Occipital lobe (tissue), 2 donors: ENCODE results near the gene DDX60. TPM values are rescaled to one million over a fixed set of nuclear protein-coding genes. Genes with fewer than 3 reads are reported as not detected.
"Not testable (repeated sequence)": the region's sequence is repeated elsewhere in the genome, so short reads cannot be mapped to it uniquely, and the experiment has no call there.

Experiments
- DNase-seq: peaks from one replicate; lab custom pipeline; 2025; lab: John Stamatoyannopoulos, UW
- total RNA-seq: library from RNA; depleted of rRNA; stranded (reverse); fragments of >200 nt; gene quantifications from one replicate; pipeline ENCODE4 v1.2.3, GENCODE V29; 2014

DDX60 gene, protein sequence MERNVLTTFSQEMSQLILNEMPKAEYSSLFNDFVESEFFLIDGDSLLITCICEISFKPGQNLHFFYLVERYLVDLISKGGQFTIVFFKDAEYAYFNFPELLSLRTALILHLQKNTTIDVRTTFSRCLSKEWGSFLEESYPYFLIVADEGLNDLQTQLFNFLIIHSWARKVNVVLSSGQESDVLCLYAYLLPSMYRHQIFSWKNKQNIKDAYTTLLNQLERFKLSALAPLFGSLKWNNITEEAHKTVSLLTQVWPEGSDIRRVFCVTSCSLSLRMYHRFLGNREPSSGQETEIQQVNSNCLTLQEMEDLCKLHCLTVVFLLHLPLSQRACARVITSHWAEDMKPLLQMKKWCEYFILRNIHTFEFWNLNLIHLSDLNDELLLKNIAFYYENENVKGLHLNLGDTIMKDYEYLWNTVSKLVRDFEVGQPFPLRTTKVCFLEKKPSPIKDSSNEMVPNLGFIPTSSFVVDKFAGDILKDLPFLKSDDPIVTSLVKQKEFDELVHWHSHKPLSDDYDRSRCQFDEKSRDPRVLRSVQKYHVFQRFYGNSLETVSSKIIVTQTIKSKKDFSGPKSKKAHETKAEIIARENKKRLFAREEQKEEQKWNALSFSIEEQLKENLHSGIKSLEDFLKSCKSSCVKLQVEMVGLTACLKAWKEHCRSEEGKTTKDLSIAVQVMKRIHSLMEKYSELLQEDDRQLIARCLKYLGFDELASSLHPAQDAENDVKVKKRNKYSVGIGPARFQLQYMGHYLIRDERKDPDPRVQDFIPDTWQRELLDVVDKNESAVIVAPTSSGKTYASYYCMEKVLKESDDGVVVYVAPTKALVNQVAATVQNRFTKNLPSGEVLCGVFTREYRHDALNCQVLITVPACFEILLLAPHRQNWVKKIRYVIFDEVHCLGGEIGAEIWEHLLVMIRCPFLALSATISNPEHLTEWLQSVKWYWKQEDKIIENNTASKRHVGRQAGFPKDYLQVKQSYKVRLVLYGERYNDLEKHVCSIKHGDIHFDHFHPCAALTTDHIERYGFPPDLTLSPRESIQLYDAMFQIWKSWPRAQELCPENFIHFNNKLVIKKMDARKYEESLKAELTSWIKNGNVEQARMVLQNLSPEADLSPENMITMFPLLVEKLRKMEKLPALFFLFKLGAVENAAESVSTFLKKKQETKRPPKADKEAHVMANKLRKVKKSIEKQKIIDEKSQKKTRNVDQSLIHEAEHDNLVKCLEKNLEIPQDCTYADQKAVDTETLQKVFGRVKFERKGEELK (N-terminal part only)
- 6.7 TPM for total RNA-seq

DNA sequence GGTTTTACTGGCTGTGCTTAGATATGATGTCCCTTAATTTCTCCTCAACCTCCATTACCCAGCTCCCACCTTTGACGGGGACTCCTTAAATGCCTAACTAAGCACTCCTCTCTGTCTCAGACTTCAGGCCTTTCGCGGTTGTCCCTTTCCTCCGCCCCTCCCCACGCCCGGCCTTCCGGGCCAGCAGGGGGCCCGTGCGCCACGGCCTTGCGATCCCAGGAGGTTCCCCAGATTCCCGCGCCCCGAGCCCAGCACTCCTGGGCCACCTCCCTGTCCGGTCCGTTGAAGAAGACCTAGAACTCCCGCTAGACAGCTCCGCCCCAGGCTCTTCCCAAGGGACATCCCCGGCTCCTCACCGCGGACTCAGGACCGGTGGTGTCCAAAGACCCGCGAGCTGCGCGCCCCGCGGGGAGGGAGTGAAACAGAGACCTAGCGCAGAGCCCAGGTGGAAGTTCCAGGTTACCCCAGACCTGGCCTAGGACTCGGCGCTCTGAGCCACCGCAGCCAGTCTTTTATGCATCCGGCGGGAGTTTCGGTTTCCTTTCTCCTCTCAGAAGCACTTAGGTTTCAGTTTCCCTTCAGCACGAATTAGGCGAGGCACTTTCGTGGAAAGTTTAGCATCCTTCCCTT lies at the start of gene DDX60:
Gene DDX60 (minus strand): TSS at position 487 of the 630 bp plus-strand sequence. CDS start 7,493 bp downstream, outside the sequence.
- DNase-seq: peak; percentile 57

DNA sequence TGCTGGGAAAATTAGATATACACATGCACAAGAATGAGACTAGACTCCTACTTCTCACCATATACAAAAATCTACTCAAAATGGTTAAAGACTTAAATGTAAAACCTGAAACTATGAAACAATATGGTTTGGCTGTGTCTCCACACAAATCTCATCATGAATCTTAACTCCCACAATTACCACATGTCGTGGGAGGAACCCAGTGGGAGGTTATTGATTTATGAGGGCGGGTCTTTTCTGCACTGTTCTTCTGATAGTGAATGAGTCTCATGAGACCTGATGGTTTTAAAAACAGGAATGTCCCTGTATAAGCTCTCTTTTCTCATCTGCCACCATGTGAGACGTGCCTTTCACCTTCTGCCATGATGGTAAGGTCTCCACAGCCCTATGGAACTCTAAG lies 48.5 kb upstream of the DDX60 start:
- DNase-seq: no peak

DNA sequence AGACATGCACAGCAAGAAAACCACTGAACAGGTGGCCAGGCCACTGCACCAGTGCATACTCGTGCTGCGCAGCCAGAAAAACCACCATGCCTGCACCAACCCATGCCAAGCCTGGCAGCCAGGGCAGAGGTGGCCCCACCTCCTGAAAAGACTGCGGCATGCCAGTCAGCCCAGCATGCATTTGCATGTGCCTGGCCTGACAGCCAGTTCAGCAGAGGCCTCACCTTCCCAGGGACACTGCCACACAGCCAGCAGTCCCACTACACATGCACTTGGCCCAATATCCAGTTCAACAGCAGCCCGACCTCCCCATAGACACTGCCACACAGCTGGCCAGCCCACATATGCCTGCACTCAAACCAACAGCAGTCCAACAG lies 43.5 kb upstream of the DDX60 start:
- no peak for DNase-seq

DNA sequence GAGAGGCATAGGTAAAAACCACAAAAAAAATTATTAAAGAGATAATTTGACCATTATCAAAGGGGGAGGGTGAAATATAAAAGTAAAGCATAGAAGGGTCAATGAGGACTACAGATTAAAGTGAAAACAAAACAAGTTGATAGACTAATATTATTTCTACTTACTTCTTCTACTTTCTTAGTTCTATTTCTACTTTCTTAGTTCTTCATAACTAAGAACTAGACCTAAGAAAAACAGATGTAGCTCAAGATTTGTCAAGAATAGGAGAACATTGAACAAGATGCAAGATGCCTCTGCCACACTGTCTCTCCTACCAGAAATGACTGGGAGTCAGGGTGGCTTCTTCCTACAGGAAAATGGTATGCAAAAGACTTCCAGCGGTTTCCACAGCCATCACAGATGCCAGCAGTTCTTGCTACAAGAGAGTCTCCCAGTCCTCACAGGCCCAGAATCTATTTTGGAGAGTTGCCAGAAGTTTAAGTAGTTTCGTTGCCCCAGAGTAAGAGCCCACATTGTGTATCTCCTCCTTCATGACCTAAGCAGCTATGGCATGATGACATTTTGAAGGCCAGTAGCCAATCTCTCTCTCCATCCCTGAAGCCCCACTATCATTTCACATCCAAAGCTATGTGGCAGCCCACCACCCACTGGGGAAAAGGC lies 42.9 kb upstream of the DDX60 start:
- DNase-seq: no peak

DNA sequence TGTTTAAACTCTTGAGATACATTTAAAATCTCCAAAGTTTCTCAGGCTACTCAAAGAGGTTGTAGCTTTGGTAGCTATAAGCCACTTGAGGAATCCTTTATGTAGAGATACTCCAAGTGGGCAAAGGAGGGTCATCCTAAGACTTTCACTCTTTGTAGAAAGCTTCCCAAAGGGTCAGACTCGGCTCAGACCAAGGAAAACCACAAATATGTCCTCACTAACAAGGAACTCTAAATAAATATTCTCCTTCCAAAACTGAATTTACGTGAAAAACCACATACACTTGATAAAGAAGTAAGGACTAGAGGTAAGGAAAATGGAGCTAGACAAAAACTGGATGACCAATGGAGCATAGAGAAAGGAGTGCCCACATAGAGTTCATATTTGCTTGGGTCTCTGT lies 41.7 kb upstream of the DDX60 start:
- no peak for DNase-seq

DNA sequence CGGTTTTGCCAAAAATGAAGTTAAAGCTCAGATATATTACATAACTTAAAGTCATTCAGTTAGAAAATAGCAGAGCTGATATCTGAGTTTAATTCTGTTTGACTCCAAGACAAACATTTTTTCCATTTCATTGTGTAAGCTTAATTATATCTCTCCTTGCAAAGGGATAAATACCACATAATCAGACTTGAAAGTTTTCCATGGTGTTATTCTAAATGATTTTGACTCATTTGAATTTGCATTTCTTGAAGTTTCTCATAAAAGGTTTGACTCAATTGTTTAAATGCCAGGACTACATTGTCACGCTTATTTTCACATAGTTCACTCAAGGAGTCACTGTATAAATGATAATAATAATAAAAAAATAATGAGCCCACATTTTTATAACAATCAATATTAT lies 39.4 kb upstream of the DDX60 start:
- DNase-seq: no peak

DNA sequence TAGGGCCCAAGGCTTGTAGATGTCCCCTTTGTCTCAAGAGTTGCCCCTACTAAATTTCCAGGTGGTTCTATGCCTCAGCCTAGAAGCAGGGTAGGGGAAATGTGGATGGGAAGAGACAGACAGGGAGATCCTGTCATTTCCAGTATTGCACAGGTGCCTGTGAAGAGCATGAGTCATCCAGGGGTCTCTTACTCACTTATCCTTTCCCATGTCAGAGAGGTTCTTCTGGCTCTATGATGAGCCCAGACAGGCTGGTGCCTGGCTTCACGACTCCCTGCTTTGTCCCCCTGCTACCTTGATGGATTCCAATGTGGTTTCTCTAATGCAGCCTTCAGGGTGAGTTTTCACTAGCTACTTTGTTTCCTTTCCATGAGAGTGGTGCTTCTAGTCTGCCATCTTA lies 35.2 kb upstream of the DDX60 start:
- DNase-seq: no peak

DNA sequence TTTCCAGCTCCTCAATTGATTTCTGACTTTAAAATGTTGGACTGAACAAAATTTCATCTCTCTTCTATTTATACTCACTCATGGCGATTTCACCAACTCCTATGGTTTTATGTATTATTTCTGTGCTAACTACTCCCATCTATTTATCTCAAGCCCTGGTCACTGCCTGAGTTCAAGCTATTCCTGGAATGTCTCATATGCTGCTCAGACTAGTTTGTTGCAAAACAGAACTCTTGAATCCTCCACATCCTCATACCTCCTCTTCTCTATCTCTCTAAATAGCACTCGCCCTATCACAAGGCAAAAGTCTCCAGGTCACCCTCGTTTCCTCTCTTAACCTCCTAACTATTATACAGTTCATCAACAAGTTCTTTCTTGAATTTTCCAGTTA lies 19.0 kb upstream of the DDX60 start:
- DNase-seq: no peak

DNA sequence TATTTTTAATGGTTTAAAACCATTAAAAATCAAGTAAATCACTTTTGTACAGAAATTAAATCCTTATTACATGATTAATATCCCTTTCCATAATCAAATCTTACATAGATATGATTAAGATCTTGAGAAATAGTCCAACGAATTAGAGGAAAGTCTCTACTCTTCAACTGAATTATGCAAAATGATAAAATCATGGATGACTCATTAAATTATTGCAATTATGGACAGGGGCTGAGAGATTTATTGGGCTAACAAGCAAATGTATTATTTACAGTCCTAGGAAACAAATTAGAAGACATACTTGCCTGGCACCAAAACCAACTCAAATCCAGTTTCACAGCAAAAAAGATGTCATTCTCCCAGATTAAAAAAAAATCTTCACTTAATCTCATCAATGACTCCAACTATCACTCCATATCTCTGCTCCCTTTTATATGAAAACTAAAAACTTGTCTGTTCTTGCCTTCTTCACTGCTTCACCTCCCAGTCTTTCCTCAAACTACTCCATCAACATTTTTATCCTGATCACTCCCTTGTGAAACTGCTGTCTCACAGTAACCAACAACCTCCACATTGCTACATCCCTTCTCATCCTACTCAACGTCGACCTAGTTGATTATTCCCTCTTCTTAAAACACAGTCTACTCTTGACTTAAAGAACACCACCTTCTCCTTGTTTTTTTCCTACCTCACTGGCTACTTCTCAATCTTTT lies 18.4 kb upstream of the DDX60 start:
- DNase-seq: no peak

DNA sequence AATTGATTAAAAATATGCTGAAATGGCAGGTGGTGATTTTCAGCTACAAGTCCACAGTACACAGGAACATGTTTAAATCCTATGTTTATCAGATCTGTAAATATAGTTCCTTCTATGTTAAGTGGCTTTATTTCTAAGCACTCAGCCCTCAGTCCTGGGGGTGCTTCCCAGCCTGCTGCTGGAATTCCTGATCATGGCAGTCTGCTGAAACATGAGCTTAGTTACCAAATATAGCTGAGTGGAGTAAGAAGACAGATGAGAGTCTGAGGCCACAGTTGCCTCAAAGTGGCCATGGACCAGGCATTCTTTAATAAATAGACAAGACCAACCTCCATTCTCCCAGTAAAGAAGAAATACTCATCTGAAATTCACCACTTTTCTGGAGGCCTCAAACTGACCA lies 17.1 kb upstream of the DDX60 start:
- no peak for DNase-seq

DNA sequence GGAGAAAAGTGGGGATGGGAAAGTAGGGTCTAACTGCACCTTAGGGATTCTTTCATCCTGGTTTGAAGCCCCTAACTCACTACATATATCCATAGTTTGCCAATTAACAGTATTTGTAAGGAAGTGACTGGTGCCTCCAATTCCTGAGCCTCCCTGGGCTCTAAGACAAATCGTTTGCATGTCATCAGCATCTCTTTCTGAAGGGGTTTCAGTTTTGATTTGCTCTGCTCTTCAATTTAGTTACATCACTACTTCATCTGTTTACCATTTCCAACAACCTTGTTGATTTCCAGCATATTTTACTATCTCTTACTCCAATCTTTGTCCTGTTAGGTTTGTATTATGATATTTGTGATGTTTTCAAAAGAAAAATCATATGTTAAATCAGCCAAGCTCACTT lies 15.5 kb upstream of the DDX60 start:
- no peak for DNase-seq

DNA sequence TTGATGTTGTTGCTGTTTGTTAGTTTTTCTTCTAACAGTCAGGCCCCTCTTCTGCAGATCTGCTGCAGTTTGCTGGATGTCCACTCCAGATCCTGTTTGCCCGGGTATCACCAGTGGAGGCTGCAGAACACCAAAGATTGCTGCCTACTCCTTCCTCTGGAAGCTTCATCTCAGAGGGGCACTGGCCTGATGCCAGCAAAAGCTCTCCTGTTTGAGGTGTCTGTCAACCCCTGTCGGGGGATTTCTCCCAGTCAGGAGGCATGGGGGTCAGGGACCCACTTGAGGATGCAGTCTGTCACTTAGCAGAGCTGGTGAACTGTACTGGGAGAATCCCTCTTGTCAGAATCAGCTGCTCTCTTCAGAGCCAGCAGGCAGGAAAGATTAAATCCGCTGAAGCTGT lies 12.0 kb upstream of the DDX60 start:
- DNase-seq: not testable (repeated sequence)

DNA sequence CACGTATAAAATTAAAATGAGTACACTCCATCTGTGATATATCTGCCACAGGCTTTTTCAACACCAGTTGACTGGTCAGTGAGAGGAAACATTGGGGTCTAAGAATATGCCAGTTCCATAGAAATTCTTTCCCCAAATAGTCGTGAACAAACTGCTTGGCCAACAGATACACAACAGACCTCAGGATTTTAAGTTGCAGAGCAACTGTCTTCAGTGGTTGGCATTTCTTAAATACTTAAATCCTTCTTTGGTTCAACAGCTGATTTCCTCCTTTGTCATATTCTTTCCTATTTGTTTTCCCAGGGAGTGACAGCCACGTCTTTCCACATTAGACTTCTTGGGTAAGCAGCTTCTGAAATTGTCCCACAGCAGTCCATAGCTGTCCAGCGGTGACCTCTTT lies 7.0 kb upstream of the DDX60 start:
- no peak for DNase-seq

DNA sequence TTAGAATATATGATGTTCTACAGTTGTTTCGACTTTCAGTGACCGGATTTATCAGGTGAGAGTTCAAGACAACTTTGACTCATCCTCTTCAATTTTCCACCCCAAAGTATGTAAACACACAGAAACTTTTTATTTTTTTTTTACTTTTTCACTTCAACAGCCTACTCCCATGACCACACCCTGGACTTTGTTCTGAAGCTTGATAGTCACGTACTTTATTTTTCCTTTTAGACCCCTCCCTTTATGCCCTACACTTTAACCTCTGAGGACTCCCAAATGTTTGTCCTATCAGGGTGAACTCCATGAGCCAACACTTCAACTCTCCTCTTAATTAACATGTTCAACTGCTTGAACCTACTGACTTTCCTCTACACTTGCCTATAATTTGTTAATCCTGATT lies 2.5 kb upstream of the DDX60 start:
- DNase-seq: no peak

DNA sequence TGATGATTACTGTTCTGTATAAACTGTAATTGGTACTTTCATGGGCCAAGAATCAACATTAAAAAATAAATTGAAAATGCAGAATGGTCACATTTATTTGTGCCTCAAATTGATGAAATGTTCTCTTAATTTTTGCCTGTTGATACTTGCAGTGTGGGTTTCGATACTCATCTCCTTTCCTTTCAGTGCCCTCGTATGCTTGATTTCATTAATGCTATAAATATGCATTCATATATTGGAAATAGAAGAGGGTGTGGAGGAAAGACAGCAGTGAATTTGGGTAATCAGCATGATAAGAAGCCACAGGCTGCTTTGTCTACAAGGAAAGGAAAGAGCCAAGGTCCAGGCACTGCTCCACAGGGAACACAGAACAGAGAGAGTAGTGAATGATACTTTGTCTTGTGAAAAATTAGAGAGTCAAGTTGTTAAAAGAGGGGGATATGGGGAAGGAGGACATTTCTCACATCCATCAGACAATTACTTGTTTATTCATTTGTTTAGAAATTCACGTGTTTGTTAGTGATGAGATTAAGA lies 1.0 kb upstream of the DDX60 start:
- no peak for DNase-seq

DNA sequence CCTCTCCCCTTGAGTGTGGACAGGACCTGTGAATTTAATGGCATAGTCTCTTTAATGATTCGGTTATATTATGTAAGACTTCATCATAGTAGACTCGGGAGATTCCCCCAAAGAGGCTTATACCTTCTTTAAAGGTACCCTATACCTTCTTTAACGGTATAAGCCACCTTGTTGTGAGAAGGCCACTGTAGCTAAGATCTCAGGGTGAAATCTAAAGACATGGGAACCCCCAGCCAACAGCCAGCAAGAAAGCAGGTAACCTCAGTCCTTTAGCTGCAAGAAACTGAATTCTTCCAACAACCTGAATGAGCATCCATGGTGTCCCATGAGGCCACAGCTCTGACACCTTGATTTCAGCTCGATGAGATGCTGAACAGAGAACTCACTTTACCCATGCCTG lies 931 bp downstream of the DDX60 start:
- DNase-seq: no peak

DNA sequence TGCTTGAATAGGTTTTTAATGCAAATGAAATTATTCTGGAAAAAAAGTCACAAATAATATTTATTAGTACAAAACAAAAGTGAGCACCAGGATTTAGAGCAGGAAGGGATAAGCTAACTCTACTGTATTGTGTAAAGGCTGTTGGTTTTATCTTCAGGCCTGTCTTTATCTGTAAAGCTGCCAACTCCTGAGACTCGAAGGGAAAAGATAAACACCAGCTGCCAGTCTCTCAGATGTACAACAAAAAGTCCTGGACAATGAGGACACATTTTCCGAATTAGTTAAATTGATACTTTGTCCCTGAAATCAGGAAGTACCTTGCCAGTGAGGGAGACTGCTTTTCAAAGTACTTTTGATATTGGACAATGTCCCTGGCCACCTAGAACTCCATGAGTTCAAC lies 8.8 kb downstream of the DDX60 start:
- DNase-seq: no peak

DNA sequence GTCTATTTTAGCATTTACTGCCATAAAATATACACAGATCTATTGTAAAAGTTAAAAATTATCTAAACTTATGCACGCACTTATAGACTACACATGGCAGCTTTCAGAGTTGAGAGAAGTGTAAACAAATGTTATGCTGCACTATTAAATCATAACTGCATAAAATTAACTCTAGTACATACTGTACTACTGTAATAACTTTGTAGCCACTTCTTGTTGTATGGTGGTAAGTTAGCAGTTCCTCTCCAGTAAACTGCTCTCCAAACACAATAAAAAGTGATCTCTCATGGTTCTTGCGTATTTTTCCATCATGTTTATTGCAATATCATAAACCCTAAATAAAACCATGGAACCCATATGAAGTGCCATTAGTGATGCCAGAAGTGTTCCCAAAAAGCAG lies 9.6 kb downstream of the DDX60 start:
- no peak for DNase-seq

DNA sequence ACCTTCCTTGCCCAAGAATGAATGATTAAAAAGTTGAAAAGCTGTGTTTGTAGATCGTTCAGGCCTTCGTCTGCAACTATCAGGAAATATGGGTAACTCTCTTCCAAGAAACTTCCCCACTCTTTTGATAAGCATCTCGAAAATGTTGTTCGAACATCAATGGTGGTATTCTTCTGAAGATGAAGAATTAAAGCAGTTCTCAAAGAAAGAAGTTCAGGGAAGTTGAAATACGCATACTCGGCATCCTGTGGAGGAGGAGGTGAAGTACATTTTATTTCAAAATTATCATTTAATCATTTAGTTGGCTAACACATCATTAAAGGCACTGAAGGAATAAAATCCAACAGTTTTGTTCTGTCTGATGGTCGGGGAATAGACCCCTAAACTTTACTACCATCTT lies 12.1 kb downstream of the DDX60 start:
- no peak for DNase-seq
